Adrenal gland (tissue), 12 donors: ENCODE data around the gene IGF2BP2. TPM values are rescaled to one million over a fixed set of nuclear protein-coding genes. Genes with fewer than 3 reads are reported as not detected.

Experiments
- DNase-seq, 7 donors: peaks; one replicate each; pipeline ENCODE4 v3.0.0-alpha.2; 2019 to 2020
- H3K27ac ChIP-seq, 5 donors: fragments of 200-600 bp; sonication (generic) in 4 of 5; 1 replicate in 3 of 5; 2 replicates in 2 of 5; pipeline versions ENCODE4 v1.5.1 to v1.8.0; 2016 to 2020; ENCODE audit warnings: mild to moderate bottlenecking in 1 of 5
- H3K27me3 ChIP-seq: fragments of 200-600 bp; 2 replicates; pipeline ENCODE4 v1.8.0; 2021
- H3K36me3 ChIP-seq, 2 donors: fragments of 200-600 bp; replicated peaks in 1 of 2; 1 replicate in 1 of 2; 2 replicates in 1 of 2; pipeline versions ENCODE4 v1.5.1 to v1.8.0; 2018 to 2022
- H3K4me1 ChIP-seq, 2 donors: fragments of 200-600 bp; replicated peaks in 1 of 2; 1 replicate in 1 of 2; 2 replicates in 1 of 2; pipeline versions ENCODE4 v1.5.1 to v1.8.0; 2018 to 2021
- H3K4me3 ChIP-seq, 4 donors: fragments of 200-600 bp; sonication (generic) in 3 of 4; one replicate each; pipeline ENCODE4 v1.5.1; 2016 to 2018
- H3K9me3 ChIP-seq, 3 donors: fragments of 200-600 bp; sonication (generic) in 1 of 3; replicated peaks in 1 of 3; 1 replicate in 2 of 3; 2 replicates in 1 of 3; pipeline versions ENCODE4 v1.5.1 to v1.8.0; 2016 to 2021
- POLR2A ChIP-seq, 2 donors: fragments of 450-650 bp; IDR thresholded peaks; one replicate each; pipeline ENCODE4 v1.6.1; 2017; ENCODE audit warnings: antibody characterized with exemption in 2 of 2, mild to moderate bottlenecking in 2 of 2, moderate library complexity in 1 of 2
- WGBS, 4 donors: extraction: QIAGEN DNeasy Blood & Tissue Kit in 2 of 4; methylation state at CpG; one replicate each; pipeline versions ENCODE4 v1.1.5 to v1.1.7; 2013 to 2017; 5-methylcytosine and 5-hydroxymethylcytosine counted together
- intact Hi-C, 2 donors: fragments of 100-400 bp; cut with DNase I; formaldehyde crosslinking; loops; one replicate each; pipeline versions ENCODE4 v1.14.1 to v1.15.0; 2022 to 2023
- microRNA-seq, 3 donors: library from miRNA; unstranded; fragments of <30 nt; microRNA quantifications; one replicate each; pipeline ENCODE4, GENCODE V29; 2017 to 2020
- polyA plus RNA-seq, 3 donors: library from polyadenylated mRNA; stranded (reverse); fragments of 200-250 nt in 2 of 3; fragments of 350-450 nt in 1 of 3; fragmentation: Illumina TruSeq in 1 of 3; extraction: RNeasy Lipid Tissue Mini Kit (QIAGEN cat#74804) in 1 of 3; gene quantifications; one replicate each; pipeline ENCODE4 v1.2.3, GENCODE V29; 2013 to 2014
- small RNA-seq, 2 donors: library from RNA; depleted of rRNA; stranded (forward); fragments of <200 nt; gene quantifications; one replicate each; pipeline ENCODE3, GENCODE V24; 2016
- total RNA-seq, 9 donors: library from RNA; depleted of rRNA in 4 of 9; stranded (reverse); fragments of >200 nt in 4 of 9; fragments of 120-200 nt in 1 of 9; fragmentation: NEBNext Ultra II Directional in 1 of 9; extraction: Animal tissue kit (Norgen Biotek cat#: 25700) in 1 of 9; gene quantifications; one replicate each; pipeline versions ENCODE4 v1.1.0 to v1.2.4, GENCODE V29; 2013 to 2023
- TF ChIP-seq, protein P1 (sequence below), 6 experiments: fragments of 450-650 bp in 4 of 6; fragments of 200-600 bp in 2 of 6; sonication (generic) in 1 of 6; IDR thresholded peaks; 1 replicate in 5 of 6; 2 replicates in 1 of 6; pipeline versions ENCODE4 v1.5.1 to v1.8.0; 2016 to 2021; ENCODE audit warnings: antibody characterized with exemption in 6 of 6, mild to moderate bottlenecking in 2 of 6, moderate library complexity in 1 of 6
- donor health status: healthy with polysubstance abuse.
- donor health status: Bipolar disorder and iron deficiency.
- donor health status: DM: yes; HTN: yes; CAD: no.
- donor health status: DM: no; HTN: no; CAD: no.
- donor health status: DM: no; HTN: no; CAD: no.
- donor health status: DM: yes; HTN: yes; CAD: no.

Gene IGF2BP2
- total and polyA plus RNA-seq, 12 donors, result 7.0 to 75.9 (median 17.9) TPM

DNA sequence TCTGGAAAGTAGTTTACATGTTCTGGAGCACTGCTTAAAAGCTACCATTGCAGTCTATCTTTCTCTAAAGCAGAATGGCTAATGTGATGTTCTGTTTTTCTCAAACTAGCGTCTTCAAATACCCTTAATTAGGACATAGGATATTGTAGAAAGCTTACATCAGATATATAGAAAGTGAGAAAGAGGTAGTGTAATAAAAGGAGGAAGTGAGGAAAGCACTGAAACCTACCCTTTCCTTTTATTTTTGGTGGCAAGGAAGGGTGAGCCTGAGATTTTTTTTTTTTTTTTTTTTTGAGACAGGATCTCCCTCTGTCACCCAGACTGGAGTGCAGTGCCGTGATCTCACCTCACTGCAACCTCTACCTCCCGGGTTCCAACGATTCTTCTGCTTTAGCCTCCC lies 229.3 kb downstream of the IGF2BP2 start:
- H3K27me3 ChIP-seq, result no peaks in the 10 kb centered on the region
- H3K36me3 ChIP-seq, result peaks cover 0 to 23% of the 10 kb centered on the region in 2 donors
- no peak for DNase-seq
- intact Hi-C loops, result no loop called here
- TF ChIP-seq, protein P1, sequence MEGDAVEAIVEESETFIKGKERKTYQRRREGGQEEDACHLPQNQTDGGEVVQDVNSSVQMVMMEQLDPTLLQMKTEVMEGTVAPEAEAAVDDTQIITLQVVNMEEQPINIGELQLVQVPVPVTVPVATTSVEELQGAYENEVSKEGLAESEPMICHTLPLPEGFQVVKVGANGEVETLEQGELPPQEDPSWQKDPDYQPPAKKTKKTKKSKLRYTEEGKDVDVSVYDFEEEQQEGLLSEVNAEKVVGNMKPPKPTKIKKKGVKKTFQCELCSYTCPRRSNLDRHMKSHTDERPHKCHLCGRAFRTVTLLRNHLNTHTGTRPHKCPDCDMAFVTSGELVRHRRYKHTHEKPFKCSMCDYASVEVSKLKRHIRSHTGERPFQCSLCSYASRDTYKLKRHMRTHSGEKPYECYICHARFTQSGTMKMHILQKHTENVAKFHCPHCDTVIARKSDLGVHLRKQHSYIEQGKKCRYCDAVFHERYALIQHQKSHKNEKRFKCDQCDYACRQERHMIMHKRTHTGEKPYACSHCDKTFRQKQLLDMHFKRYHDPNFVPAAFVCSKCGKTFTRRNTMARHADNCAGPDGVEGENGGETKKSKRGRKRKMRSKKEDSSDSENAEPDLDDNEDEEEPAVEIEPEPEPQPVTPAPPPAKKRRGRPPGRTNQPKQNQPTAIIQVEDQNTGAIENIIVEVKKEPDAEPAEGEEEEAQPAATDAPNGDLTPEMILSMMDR (IDR thresholded peaks at IDR 0.05), result no peak
- TF ChIP-seq POLR2A (IDR thresholded peaks at IDR 0.05), result no peak
- H3K4me3 ChIP-seq, result no peak overlapping the region
- H3K27ac ChIP-seq, result no peak overlapping the region
- peaks cover 0 to 6% of the 10 kb centered on the region in 2 donors for H3K4me1 ChIP-seq
- H3K9me3 ChIP-seq, result no peaks in the 10 kb centered on the region
- WGBS, 4 donors, result 65 to 85% (median 75%) methylated on average over 4 of the region's 4 CpGs

DNA sequence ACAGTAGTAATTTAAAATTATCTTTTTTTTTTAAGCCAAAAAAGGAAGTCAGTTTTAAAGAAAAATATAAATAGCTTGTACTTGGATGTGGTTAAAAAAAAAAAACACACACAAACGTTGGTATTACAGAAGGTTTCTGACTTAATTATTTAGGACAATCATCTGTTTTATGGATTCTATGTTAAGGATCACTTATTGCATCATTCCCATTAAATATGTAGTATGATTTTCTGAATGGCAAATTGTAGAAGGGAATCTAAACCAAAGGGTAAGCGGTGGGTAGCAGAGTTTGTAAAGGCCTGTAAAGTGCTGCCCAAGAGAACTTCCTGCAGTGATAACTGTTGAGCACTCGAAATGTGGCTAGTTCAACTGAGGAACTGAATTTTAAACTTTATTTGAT lies 230.8 kb downstream of the IGF2BP2 start:
- no peak overlapping the region for H3K4me3 ChIP-seq
- no peaks in the 10 kb centered on the region for H3K27me3 ChIP-seq
- no peak overlapping the region for H3K27ac ChIP-seq
- peaks cover 0 to 30% of the 10 kb centered on the region in 2 donors for H3K36me3 ChIP-seq
- H3K9me3 ChIP-seq, result no peaks in the 10 kb centered on the region
- no peak for DNase-seq
- intact Hi-C loops, result no loop called here
- TF ChIP-seq, protein P1 (IDR thresholded peaks at IDR 0.05), result no peak
- no peak for TF ChIP-seq POLR2A (IDR thresholded peaks at IDR 0.05)
- WGBS, 4 donors, result 62 to 69% (median 66%) methylated on average over 3 of the region's 3 CpGs
- peaks cover 2 to 3% of the 10 kb centered on the region in 2 donors for H3K4me1 ChIP-seq

Small RNA genes within 50 kb of the gene (microRNA-seq; reads per million reads assigned to microRNA genes)
- gene MIR548AQ, result 0 reads per million in 3 donors

Small RNA genes within 50 kb of the gene (small RNA-seq; reads per million reads assigned to genes)
- gene AC133473.1 (0 reads per million in 2 donors), gene MIR548AQ (0 reads per million in 2 donors)

Other genes starting within 250 kb of the IGF2BP2 start
- gene SENP2, start 238.7 kb downstream of the IGF2BP2 start, total RNA-seq, result 10 to 100 TPM; 18.2 to 44.7 (median 27.7) TPM
- gene SENP2, start 238.7 kb downstream of the IGF2BP2 start, polyA plus RNA-seq, result 10 to 100 TPM in 1 of 3 donors, 1 to 10 TPM in 2; 7.6 to 46.3 (median 9.7) TPM
- gene TRA2B, start 113.0 kb upstream of the IGF2BP2 start, total RNA-seq, result 100 to 1,000 TPM in 6 of 9 donors, 10 to 100 TPM in 3; 80.4 to 186 (median 109) TPM
- gene TRA2B, start 113.0 kb upstream of the IGF2BP2 start, polyA plus RNA-seq, result 100 to 1,000 TPM in 1 of 3 donors, 10 to 100 TPM in 2; 78.2 to 242 (median 78.9) TPM